Mesodermal cell (in vitro differentiated cells): Measurements from ENCODE around the gene FOXN4. TPM values are rescaled to one million over a fixed set of nuclear protein-coding genes. Genes with fewer than 3 reads are reported as not detected.

Experiments
- H3K27ac ChIP-seq: 2 replicates; pipeline ENCODE4 v1.7.0; 2013; ENCODE audit warnings: mild to moderate bottlenecking, low read depth, low read length, moderate library complexity; ENCODE audit not compliant: severe bottlenecking
- H3K36me3 ChIP-seq: 2 replicates; pipeline ENCODE4 v1.7.1; 2013; ENCODE audit warnings: mild to moderate bottlenecking, low read length, moderate library complexity; ENCODE audit not compliant: control insufficient read depth, insufficient read depth
- H3K4me1 ChIP-seq: one replicate; pipeline ENCODE4 v1.7.1; 2013; ENCODE audit warnings: mild to moderate bottlenecking, low read length; ENCODE audit not compliant: insufficient read depth, control insufficient read depth, poor library complexity, severe bottlenecking
- H3K4me3 ChIP-seq: 2 replicates; pipeline ENCODE4 v1.7.0; 2013; ENCODE audit warnings: low read length, control low read depth, mild to moderate bottlenecking; ENCODE audit not compliant: insufficient read depth, poor library complexity, severe bottlenecking; ENCODE audit errors: extremely low read depth
- H3K9me3 ChIP-seq: 2 replicates; pipeline ENCODE4 v1.7.1; 2013; ENCODE audit warnings: mild to moderate bottlenecking, low read length, moderate library complexity; ENCODE audit not compliant: control insufficient read depth
- WGBS, 2 experiments: methylation state at CpG; one replicate each; pipeline ENCODE4 v1.1.5; 2013; ENCODE audit warnings: missing lambda C conversion rate in 2 of 2; ENCODE audit not compliant: insufficient coverage in 2 of 2; 5-methylcytosine and 5-hydroxymethylcytosine counted together
- polyA plus RNA-seq, 2 experiments: library from polyadenylated mRNA; stranded (reverse); fragments of 50-300 nt; gene quantifications; one replicate each; pipeline ENCODE4 v1.2.3, GENCODE V29; 2013

The FOXN4 gene
- polyA plus RNA-seq (2013, experiment 1 of 2) = not detected
- not detected for polyA plus RNA-seq (2013, experiment 2 of 2)

DNA sequence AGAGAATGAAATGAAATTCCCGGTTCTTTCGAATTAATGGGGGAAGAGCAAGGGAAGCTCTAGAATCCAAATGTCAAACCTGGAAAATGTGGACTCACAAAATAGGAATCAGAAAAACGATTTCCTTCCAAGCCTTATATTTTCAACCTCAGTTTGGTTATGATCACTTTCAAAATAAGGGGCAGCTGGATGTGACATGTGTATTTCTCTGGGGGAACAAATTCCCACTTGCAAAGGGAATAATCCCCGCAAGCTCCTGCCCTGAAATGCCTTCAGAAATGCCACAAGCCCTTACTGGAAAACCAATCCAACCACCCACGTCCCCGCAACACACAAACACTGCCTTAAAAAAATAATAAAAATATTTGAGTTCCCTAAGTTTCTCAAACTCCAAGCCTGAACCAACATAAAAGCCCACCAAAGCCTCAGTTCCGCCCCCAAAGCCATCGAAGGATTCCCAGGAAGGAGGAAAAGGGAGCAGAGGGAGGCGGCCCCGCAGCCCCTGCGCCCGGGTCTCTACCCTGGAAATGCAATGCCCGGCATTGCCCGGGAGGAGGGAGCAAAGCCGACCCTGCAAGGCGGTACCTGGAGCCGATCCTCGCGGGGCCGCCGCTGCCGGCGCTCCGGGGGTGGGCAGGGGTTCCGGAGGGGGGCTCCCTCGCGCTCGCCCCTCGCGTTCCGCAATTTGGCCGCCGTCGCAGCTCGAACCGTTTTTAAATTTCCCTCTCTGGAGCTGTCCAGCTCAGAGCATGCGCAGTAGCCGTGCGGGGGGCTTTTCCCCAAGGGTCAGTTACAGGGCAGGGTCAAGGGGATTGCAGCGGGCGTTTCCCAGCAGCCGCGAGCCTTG, at the start of gene FOXN4:
Gene FOXN4, minus strand, starts transcription at position 751 of the 847 bp plus-strand sequence. CDS start 963 bp downstream, outside the sequence.
- H3K9me3 ChIP-seq = no peaks in the 10 kb centered on the region
- peak within 1 kb of the TSS; percentile 21 for H3K4me3 ChIP-seq

DNA sequence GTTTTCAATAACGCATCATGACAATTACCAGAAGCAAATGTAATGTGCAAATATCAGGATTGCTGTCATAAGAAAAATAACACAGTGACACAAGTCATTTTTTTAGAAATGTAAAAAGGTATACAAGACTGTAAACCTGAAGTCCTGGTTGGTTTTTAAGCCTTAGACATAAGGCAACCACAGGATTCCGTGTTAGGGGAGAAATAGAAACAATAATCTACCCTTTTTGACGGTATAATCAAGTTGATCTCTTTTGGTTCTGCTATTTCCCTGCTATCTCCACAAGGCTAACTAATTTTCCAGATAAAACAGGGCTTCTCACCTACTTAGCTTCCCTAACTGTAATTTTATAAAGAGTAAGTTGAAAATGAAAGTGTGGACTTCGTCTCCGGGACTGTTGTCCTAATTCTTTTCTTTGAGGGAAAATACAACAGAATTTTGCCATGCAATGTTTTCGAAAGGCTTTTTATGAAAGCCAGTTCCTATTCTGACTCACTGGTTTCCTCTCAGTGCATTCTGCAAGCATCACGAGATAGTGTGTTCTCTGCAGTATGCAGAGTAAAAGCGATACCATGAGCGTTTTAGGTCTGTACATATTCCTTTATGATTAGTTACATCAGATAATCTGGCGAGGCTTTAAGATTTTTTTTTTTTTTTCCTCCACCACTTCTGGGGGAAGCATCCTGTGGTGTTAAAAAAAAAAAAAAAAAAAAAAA, 49.2 kb upstream of the FOXN4 start:
- WGBS, 2 experiments = 91 to 94% methylated on average over 6 to 7 of the region's 10 CpGs
- H3K36me3 ChIP-seq = no peaks in the 10 kb centered on the region
- no peak overlapping the region for H3K4me3 ChIP-seq
- H3K4me1 ChIP-seq = no peaks in the 10 kb centered on the region
- no peaks in the 10 kb centered on the region for H3K9me3 ChIP-seq
- no peak overlapping the region for H3K27ac ChIP-seq

More for the DNA sequence above, at the start of gene FOXN4:
- 4 to 6% methylated on average over 25 to 30 of the region's 43 CpGs for WGBS, 2 experiments
- H3K36me3 ChIP-seq = no peaks in the 10 kb centered on the region
- H3K27ac ChIP-seq = no peak within 1 kb of the TSS
- H3K4me1 ChIP-seq = no peaks in the 10 kb centered on the region

DNA sequence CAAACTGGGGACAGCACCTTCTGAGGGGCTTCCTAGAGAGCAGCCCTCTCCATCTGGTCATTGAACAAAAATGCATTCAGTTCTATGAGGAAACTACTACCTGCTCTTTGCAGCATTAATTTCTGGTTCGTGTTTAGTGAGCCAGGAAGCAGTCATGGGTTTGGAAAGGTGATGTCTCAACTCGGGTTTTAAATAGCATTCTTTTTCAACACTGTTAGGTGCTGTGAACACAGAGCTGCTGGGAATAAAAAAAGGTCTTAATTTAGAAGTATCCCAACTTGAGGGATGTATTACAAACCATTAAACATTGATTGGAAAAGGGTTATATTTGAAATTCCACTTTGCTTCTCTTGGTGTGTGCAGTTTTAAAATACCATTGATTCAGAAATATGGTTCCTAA, 47.9 kb upstream of the FOXN4 start:
- no peak overlapping the region for H3K4me3 ChIP-seq
- no peak overlapping the region for H3K27ac ChIP-seq
- H3K9me3 ChIP-seq = no peaks in the 10 kb centered on the region
- H3K4me1 ChIP-seq = no peaks in the 10 kb centered on the region
- no peaks in the 10 kb centered on the region for H3K36me3 ChIP-seq
- WGBS, 2 experiments = 63 to 92% methylated on average over 2 of the region's 2 CpGs

DNA sequence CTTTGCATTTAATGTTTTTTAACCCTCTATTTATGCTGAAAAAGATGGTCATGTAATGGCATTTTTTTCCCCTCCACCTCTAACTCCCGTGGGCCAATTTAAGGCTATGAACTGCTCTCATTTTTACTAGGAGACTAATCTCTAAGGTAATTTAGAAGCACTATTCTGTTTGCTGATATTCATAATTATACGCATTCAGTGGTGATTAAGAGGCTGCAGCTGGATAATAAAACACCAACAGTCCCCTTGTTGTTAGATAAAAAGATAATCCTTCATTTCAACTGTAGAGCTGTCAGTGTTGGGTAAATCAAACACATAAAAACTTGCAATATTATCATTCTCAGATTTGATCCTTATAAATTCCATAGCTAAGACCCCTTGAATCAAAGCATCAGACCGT, 47.5 kb upstream of the FOXN4 start:
- WGBS, 2 experiments = no CpG with 5 or more reads among the region's 3 CpGs
- Histone ChIP-seq H3K4me1 (no peaks in the 10 kb centered on the region), H3K9me3 (no peaks in the 10 kb centered on the region), H3K27ac (no peak overlapping the region), H3K36me3 (no peaks in the 10 kb centered on the region), H3K4me3 (no peak overlapping the region)

DNA sequence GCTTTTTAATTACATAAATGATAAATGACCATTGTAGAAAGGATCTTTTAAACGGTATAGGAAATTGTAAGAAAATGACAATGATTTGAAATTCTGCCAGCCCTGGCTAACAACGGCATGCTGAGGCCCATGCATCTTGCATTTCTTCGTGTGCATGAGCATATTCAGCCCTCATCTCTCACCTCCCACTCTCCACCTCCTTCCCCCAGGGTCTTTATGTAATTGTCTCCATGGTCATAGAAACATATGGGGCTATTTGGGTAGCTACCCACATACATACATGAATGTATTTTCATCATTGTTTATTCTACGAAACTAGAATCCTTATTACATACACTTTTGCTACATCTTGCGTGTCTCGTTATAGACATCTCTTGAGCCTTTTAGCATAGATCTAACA, 43.1 kb upstream of the FOXN4 start:
- no peak overlapping the region for H3K27ac ChIP-seq
- H3K4me3 ChIP-seq = no peak overlapping the region
- WGBS, 2 experiments = 71% methylated on average over 2 of the region's 6 CpGs; no CpG with 5 or more reads in 1 of the 2 experiments
- H3K36me3 ChIP-seq = no peaks in the 10 kb centered on the region
- no peaks in the 10 kb centered on the region for H3K9me3 ChIP-seq
- no peaks in the 10 kb centered on the region for H3K4me1 ChIP-seq

- H3K4me3 ChIP-seq = no peak within 1 kb of the TSS
- H3K9me3 ChIP-seq = peaks cover 3% of the 10 kb centered on the region
- H3K4me1 ChIP-seq = no peaks in the 10 kb centered on the region
- WGBS, 2 experiments = 85 to 93% methylated on average over 8 of the region's 8 CpGs
- H3K27ac ChIP-seq = no peak within 1 kb of the TSS
- H3K36me3 ChIP-seq = no peaks in the 10 kb centered on the region
These were observed 38.5 kb upstream of the FOXN4 start, which contains the start of gene MYO1H for GRCh38 chr12:109347589-109347988. TSS of gene MYO1H (plus strand) at chr12:109347900. CDS start at chr12:109347961, 61 bp downstream.

GRCh38 chr12:109346920-109347319, 37.8 kb upstream of the FOXN4 start:
- no peaks in the 10 kb centered on the region for H3K36me3 ChIP-seq
- 40 to 100% methylated on average over 1 of the region's 3 CpGs for WGBS, 2 experiments
- peaks cover 3% of the 10 kb centered on the region for H3K9me3 ChIP-seq
- H3K4me1 ChIP-seq = no peaks in the 10 kb centered on the region
- H3K4me3 ChIP-seq = no peak overlapping the region
- no peak overlapping the region for H3K27ac ChIP-seq

- Histone ChIP-seq H3K27ac (no peak overlapping the region), H3K4me1 (no peaks in the 10 kb centered on the region), H3K9me3 (peaks cover 3% of the 10 kb centered on the region), H3K4me3 (no peak overlapping the region), H3K36me3 (no peaks in the 10 kb centered on the region)
- 80% methylated on average over 1 of the region's 2 CpGs; no CpG with 5 or more reads in 1 of the 2 experiments for WGBS, 2 experiments
These were observed 36.3 kb upstream of the FOXN4 start for GRCh38 chr12:109345428-109345827.

- 0% methylated on average over 1 of the region's 2 CpGs for WGBS, 2 experiments
- no peak overlapping the region for H3K4me3 ChIP-seq
- no peaks in the 10 kb centered on the region for H3K36me3 ChIP-seq
- H3K9me3 ChIP-seq = peaks cover 3% of the 10 kb centered on the region
- no peaks in the 10 kb centered on the region for H3K4me1 ChIP-seq
- H3K27ac ChIP-seq = no peak overlapping the region
These were observed 34.6 kb upstream of the FOXN4 start for GRCh38 chr12:109343677-109344076.

DNA sequence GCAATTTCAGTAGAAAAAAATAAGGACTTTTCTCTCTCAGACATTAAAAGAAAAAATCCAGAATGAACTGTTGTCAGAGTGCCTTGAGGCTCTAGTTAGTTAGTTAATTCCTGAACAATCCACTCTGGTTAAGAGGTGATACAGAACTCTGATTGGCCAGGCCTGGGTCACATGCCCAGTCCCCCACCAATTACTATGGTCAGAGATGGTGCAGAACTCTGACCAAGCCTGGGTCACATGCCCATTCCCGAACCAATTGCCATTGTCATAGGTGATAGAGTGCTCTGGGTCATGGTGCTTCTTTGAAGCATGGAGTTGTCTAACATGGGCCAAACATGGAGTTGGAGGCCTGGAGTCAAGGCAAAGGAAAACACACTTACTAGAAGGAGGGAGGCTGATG, 27.5 kb upstream of the FOXN4 start:
- Histone ChIP-seq H3K4me3 (no peak overlapping the region), H3K27ac (no peak overlapping the region), H3K36me3 (no peaks in the 10 kb centered on the region), H3K4me1 (no peaks in the 10 kb centered on the region), H3K9me3 (no peaks in the 10 kb centered on the region)
- 80% methylated on average over 1 of the region's 1 CpG; no CpG with 5 or more reads in 1 of the 2 experiments for WGBS, 2 experiments
